HPDE6-E6E7 (cell line): ENCODE data around the gene RASL10B.

Experiments
- DNase-seq: peaks from one replicate; pipeline ENCODE4 v3.0.0; 2011; ENCODE audit warnings: missing footprints; ENCODE audit errors: extremely low spot score

Gene RASL10B

GRCh38 chr17:35765086-35765710 is 33.8 kb downstream of the RASL10B start:
- no peak for DNase-seq

GRCh38 chr17:35765756-35766488 is 34.5 kb downstream of the RASL10B start:
- no peak for DNase-seq

GRCh38 chr17:35766489-35766877 is 35.0 kb downstream of the RASL10B start:
- no peak for DNase-seq

GRCh38 chr17:35766903-35767510 is 35.6 kb downstream of the RASL10B start:
- DNase-seq = no peak

GRCh38 chr17:35768797-35769196 is 37.4 kb downstream of the RASL10B start:
- DNase-seq = no peak

- no peak for DNase-seq
These were observed 38.6 kb downstream of the RASL10B start for GRCh38 chr17:35769895-35770486.

GRCh38 chr17:35773129-35773528 is 41.7 kb downstream of the RASL10B start:
- DNase-seq = no peak

GRCh38 chr17:35773679-35774425 is 42.4 kb downstream of the RASL10B start:
- DNase-seq = no peak

- no peak for DNase-seq
These were observed 43.1 kb downstream of the RASL10B start for GRCh38 chr17:35774499-35774898.

- DNase-seq = no peak
These were observed 43.6 kb downstream of the RASL10B start for GRCh38 chr17:35775039-35775438.

GRCh38 chr17:35775583-35775982 is 44.1 kb downstream of the RASL10B start:
- DNase-seq = no peak

- no peak for DNase-seq
These were observed 47.3 kb downstream of the RASL10B start for GRCh38 chr17:35778641-35779196.

GRCh38 chr17:35780950-35781349 is 49.5 kb downstream of the RASL10B start:
- no peak for DNase-seq

- DNase-seq = peak; percentile 92
These were observed 53.5 kb downstream of the RASL10B start for GRCh38 chr17:35784895-35785294.

- DNase-seq = no peak
These were observed 55.5 kb downstream of the RASL10B start for GRCh38 chr17:35786941-35787432.

GRCh38 chr17:35788477-35789368 is 57.3 kb downstream of the RASL10B start:
- DNase-seq = peak; percentile 89

GRCh38 chr17:35790841-35791240 is 59.4 kb downstream of the RASL10B start:
- DNase-seq = no peak

GRCh38 chr17:35791681-35792350 is 60.4 kb downstream of the RASL10B start:
- no peak for DNase-seq
